Germinal center (tissue), 1 donor: ENCODE results near the gene COL5A1.
A peak's percentile ranks its signal among the peaks of the same experiment; 100 is the strongest.

Experiments
- DNase-seq: peaks from one replicate; pipeline ENCODE4 v3.0.0; 2012; ENCODE audit warnings: mixed read lengths, low spot score

The COL5A1 gene

GRCh38 chr9:134770972-134771971 lies 129.7 kb downstream of the COL5A1 start:
- peak; percentile 37 for DNase-seq

- no peak for DNase-seq
These were observed 130.7 kb downstream of the COL5A1 start for GRCh38 chr9:134772331-134772730.

GRCh38 chr9:134773842-134774241 lies 132.2 kb downstream of the COL5A1 start:
- DNase-seq, result no peak

DNA sequence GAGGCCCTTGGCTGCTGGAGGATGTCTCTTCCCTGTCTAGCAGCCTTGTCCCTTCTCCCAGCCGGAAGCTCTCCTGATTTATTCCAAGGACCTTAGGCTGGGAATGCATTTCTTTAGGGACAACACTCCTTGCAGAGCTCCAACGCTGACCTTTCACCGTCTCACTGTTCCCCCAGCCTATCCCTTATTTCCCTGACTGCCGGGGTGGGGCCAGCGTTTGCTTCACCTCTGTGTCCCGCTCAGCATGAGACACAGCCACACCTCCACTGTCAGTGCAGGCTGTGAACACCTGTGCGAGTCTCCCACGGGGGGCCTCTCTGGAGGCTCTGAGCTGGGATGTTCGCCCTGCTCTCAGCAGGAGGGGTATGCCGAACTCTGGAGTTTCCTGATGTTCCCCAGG lies 132.8 kb downstream of the COL5A1 start:
- DNase-seq, result no peak

DNA sequence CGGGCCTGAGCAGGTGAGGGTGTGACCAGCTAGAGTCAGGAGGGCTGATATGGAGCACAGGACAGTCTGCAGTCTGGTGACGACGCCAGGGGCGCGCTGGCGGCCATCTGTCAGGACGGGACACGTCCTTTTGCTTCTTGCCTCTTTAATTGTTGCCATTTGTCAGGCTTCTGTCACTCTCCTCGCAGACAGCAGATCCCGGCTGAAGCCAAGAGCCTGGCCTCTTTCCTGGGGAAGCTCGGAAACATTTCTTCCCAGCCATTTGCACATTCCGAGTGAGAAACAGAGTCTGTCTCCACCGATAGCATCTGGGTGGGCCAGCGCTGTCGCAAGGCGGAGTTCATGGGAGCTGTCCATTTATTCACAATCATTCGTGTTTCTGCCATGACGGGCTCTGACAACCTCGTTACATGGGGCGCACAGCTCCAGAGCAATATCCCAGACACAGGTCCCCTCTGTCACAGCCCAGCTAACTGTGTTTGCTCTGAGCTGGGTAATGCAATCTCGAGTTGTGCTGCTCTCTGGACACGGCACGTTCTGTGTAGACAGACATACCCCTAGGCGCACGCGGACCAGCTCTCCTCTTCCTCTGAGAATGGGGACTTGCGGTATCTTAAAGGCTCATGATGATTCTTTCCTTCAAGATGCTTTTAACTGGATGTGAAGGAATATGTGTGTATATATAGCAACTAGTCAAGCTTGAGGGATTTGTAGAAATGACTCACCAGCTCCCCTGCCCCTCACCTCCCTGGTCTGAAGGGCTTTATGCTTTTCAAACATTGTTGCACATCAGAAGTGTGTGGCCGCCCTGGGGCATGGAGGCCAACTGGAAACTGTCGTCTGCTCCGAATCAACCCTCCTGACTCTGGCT lies 133.7 kb downstream of the COL5A1 start:
- no peak for DNase-seq

DNA sequence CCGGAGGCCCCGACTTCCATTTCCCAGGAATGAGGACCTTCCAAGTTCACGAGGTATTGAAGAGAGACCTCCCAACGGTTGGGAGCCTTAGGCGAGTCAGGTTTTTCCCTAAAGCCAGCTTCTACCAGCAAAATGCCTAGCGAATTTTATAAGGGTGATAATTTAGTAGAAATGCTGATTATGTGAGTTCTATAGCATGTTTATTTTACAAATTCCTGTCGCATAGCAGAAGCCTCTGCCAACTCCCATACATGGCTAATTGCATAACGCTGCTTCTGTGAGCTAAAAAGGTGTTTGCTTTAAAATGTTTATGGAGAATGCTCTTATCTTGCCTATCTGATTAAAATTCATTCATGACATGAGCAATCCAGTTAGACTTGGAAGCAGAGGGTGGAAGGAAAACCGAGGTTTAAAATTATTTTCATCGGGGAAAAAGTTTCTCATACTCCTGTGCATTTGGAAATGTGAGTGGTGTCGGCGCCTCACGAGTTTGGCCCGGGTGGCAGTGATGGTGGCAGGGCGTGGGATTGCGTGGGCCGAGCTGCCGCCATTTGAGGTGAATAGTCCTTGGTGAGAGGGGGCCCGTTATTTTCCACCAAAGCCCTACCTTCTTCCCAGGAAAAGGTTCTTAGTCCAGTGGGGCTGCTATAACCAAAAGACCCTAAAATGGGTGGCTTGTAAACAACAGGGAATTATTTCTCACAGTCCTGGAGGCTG lies 134.6 kb downstream of the COL5A1 start:
- no peak for DNase-seq

DNA sequence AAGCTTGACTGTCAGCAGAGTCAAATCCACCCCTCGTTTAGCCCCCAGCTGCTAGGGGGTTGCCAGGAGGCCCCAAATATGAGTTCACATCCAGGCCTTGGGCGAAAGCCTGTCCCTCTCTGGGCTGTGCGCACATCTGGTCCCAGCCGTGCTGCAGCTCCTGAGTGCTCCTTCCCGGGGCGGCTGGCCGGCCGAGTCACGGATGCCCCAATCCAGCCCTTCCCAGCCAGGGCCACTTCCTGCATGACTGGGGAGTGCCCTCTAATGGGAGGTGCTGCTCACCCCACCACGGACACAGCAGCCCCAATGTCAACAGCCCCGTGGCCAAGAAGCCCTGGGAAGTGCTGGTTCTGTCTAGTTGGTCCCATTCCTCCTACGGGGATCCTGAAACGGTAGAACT lies 135.6 kb downstream of the COL5A1 start:
- DNase-seq, result no peak

- DNase-seq, result no peak
These were observed 136.6 kb downstream of the COL5A1 start for GRCh38 chr9:134778156-134778555.

GRCh38 chr9:134778841-134779411 lies 137.3 kb downstream of the COL5A1 start:
- DNase-seq, result no peak

GRCh38 chr9:134779640-134780039 lies 138.0 kb downstream of the COL5A1 start:
- no peak for DNase-seq

GRCh38 chr9:134781591-134782302 lies 140.1 kb downstream of the COL5A1 start:
- peak; percentile 20 for DNase-seq

- DNase-seq, result no peak
These were observed 141.5 kb downstream of the COL5A1 start for GRCh38 chr9:134782921-134783698.

GRCh38 chr9:134783699-134784039 lies 142.1 kb downstream of the COL5A1 start:
- DNase-seq, result no peak

- DNase-seq, result no peak
These were observed 143.1 kb downstream of the COL5A1 start for GRCh38 chr9:134784577-134785305.

GRCh38 chr9:134785325-134786108 lies 143.9 kb downstream of the COL5A1 start:
- DNase-seq, result no peak

DNA sequence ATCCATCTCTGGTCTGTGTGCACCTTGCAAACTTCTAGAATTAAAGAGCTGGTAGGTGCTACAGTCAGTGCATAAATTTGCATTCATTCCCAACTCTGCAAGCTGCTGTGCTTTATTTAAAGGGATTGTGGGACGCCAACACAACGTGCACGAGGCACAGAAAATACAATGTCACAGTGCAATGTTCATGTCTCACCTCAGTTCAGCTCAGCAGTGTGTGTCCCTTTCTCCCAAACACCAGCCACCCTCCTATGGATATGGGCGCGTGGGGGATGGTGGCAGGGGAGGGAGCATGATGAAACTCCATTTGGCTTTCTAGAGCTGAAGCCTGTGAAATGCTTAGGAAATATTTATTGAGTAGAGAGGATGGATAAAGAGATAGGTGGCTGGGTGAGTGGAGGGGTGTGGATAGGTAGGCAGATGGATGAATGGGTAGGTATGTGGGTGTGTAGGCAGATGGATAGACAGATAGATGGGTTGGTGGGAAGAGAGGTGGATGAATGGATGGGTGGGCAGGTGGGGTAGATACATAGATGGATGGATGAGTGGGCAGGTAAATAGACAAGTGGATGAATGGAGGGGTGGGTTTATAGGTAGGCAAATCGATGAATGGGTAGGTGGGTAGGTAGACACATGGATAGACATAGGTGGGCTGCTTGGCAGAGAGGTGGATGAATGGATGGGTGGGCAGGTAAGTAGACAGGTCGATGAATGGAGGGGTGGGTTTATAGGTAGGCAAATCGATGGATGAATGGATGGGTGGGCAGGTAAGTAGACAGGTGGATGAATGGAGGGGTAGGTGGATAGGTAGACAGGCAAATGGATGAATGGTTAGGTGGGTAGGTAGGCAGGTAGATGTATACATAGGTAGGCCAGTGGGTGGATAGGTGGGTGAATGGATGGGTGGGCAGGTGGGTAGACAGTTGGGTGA lies 146.3 kb downstream of the COL5A1 start:
- DNase-seq, result no peak

- no peak for DNase-seq
These were observed 147.6 kb downstream of the COL5A1 start for GRCh38 chr9:134789168-134789567.

GRCh38 chr9:134791009-134791408 lies 149.4 kb downstream of the COL5A1 start:
- no peak for DNase-seq
